A673 (cell line): ENCODE data around the gene TMBIM6. TPM values are rescaled to one million over a fixed set of nuclear protein-coding genes. Genes with fewer than 3 reads are reported as not detected.

Source experiments
- BruUV-seq: library from RNA; stranded (reverse); fragments of 400-500 nt; replicated peaks from 2 replicates; lab custom pipeline; 2021; lab: Mats Ljungman, UMichigan
- CTCF ChIA-PET: fragments of 300-600 bp; sonication (Branson Sonifier 250); formaldehyde crosslinking; loops from one replicate; lab custom pipeline; 2022; ENCODE audit warnings: antibody characterized with exemption; lab: Charles Lee
- POLR2A ChIA-PET: fragments of 300-600 bp; sonication (Branson Sonifier 250); formaldehyde crosslinking; loops from one replicate; lab custom pipeline; 2022; ENCODE audit warnings: antibody characterized with exemption; ENCODE audit not compliant: low non-redundant PET; lab: Charles Lee
- DNase-seq: peaks from one replicate; pipeline ENCODE4 v3.0.0-alpha.2; 2015; ENCODE audit warnings: low spot score
- H3K27ac ChIP-seq: fragments of 200-600 bp; sonication (generic); 2 replicates; pipeline ENCODE4 v1.5.1; 2016; ENCODE audit warnings: mixed run types, low read depth, mild to moderate bottlenecking, mixed read lengths, antibody characterized with exemption, low read length; ENCODE audit not compliant: poor library complexity, severe bottlenecking
- H3K27me3 ChIP-seq: fragments of 200-600 bp; sonication (generic); replicated peaks from 2 replicates; pipeline ENCODE4 v1.6.1; 2017; ENCODE audit warnings: mixed run types, low read depth, mild to moderate bottlenecking, mixed read lengths, antibody characterized with exemption, low read length; ENCODE audit not compliant: insufficient read depth, poor library complexity
- H3K36me3 ChIP-seq: fragments of 200-600 bp; sonication (generic); 2 replicates; pipeline ENCODE4 v1.6.1; 2016; ENCODE audit warnings: mixed run types, mild to moderate bottlenecking, mixed read lengths, antibody characterized with exemption, low read length; ENCODE audit not compliant: insufficient read depth, poor library complexity, severe bottlenecking
- H3K4me1 ChIP-seq: fragments of 200-600 bp; sonication (generic); 2 replicates; pipeline ENCODE4 v1.6.1; 2017; ENCODE audit warnings: mixed run types, mild to moderate bottlenecking, mixed read lengths, antibody characterized with exemption, low read length; ENCODE audit not compliant: insufficient read depth, poor library complexity, severe bottlenecking
- H3K4me3 ChIP-seq: fragments of 200-600 bp; sonication (generic); 2 replicates; pipeline ENCODE4 v1.5.1; 2016; ENCODE audit warnings: low read depth, mixed run types, mild to moderate bottlenecking, mixed read lengths, low read length; ENCODE audit not compliant: poor library complexity, severe bottlenecking
- H3K9me3 ChIP-seq: fragments of 200-600 bp; sonication (generic); 2 replicates; pipeline ENCODE4 v1.6.1; 2016; ENCODE audit warnings: mixed run types, low read depth, mild to moderate bottlenecking, mixed read lengths, antibody characterized with exemption, low read length; ENCODE audit not compliant: poor library complexity, severe bottlenecking
- EZH2 ChIP-seq: fragments of 200-600 bp; sonication (generic); IDR thresholded peaks from 2 replicates; pipeline ENCODE4 v1.6.1; 2017; ENCODE audit warnings: borderline replicate concordance, low read depth, mild to moderate bottlenecking, mixed read lengths, antibody characterized with exemption, low read length; ENCODE audit not compliant: poor library complexity, severe bottlenecking
- intact Hi-C: fragments of 100-400 bp; cut with micrococcal nuclease; formaldehyde crosslinking; loops from one replicate; pipeline ENCODE4 v1.10.0; 2022; ENCODE audit not compliant: unreplicated experiment
- total RNA-seq: library from RNA; stranded (reverse); gene quantifications from 2 replicates; pipeline ENCODE4 v1.2.3, GENCODE V29; 2021
- TF ChIP-seq, protein P1 (sequence below): fragments of 300-800, 200-600 bp; sonication (generic); conservative IDR thresholded peaks from 2 replicates; pipeline ENCODE4 v1.5.1; 2017; ENCODE audit warnings: low read depth, mild to moderate bottlenecking, antibody characterized with exemption, low read length, moderate library complexity, mixed read lengths

Gene TMBIM6
- total RNA-seq, 1 experiment from 2014 or later: 454 TPM

DNA sequence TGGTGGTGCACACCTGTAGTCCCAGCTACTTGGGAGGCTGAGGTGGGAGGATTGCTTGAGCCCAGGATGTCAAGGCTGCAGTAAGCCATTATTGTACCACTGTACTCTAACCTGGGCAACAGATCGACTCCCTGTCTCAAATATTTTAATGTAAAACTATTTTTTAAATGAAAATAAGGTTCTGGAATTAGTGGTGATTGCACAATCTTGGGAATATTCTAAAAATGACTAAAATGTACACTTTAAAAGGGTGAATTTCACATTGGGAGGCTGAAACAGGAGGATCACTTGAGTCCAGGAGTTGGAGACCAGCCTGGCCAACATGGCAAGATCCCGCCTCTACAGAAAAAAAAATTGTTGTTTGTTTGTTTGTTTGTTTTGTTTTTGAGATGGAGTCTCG, 12.9 kb upstream of the TMBIM6 start:
- TF ChIP-seq, protein P1, sequence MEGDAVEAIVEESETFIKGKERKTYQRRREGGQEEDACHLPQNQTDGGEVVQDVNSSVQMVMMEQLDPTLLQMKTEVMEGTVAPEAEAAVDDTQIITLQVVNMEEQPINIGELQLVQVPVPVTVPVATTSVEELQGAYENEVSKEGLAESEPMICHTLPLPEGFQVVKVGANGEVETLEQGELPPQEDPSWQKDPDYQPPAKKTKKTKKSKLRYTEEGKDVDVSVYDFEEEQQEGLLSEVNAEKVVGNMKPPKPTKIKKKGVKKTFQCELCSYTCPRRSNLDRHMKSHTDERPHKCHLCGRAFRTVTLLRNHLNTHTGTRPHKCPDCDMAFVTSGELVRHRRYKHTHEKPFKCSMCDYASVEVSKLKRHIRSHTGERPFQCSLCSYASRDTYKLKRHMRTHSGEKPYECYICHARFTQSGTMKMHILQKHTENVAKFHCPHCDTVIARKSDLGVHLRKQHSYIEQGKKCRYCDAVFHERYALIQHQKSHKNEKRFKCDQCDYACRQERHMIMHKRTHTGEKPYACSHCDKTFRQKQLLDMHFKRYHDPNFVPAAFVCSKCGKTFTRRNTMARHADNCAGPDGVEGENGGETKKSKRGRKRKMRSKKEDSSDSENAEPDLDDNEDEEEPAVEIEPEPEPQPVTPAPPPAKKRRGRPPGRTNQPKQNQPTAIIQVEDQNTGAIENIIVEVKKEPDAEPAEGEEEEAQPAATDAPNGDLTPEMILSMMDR: no peak
- no peak for TF ChIP-seq EZH2
- no peak overlapping the region for H3K27ac ChIP-seq
- BruUV-seq: no TSS peak
- no peak for DNase-seq
- H3K27me3 ChIP-seq: no peaks in the 10 kb centered on the region
- H3K36me3 ChIP-seq: no peaks in the 10 kb centered on the region
- H3K4me1 ChIP-seq: no peaks in the 10 kb centered on the region
- ChIA-PET POLR2A (no interaction called here), CTCF (no interaction called here)
- no peak overlapping the region for H3K4me3 ChIP-seq
- no peaks in the 10 kb centered on the region for H3K9me3 ChIP-seq
- intact Hi-C loops: no loop called here

DNA sequence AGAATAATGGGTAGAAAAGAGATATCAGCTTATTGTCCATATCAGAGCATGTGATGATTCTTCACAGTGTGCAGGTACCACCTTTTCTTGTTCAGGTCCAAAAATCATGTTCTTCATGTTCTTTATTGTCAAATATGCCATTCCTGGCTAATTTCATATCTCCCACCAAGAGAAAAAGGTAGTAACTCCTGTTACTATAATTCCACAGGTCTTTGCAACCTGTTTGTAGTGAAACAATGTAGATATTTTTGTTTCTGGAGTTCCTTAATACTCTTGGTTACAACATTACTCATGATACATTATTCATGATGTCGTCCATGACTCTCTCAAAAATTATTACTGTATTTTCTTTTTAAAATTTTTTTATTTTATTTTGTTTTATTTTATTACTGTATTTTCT, 11.3 kb upstream of the TMBIM6 start:
- CTCF ChIA-PET: no interaction called here

DNA sequence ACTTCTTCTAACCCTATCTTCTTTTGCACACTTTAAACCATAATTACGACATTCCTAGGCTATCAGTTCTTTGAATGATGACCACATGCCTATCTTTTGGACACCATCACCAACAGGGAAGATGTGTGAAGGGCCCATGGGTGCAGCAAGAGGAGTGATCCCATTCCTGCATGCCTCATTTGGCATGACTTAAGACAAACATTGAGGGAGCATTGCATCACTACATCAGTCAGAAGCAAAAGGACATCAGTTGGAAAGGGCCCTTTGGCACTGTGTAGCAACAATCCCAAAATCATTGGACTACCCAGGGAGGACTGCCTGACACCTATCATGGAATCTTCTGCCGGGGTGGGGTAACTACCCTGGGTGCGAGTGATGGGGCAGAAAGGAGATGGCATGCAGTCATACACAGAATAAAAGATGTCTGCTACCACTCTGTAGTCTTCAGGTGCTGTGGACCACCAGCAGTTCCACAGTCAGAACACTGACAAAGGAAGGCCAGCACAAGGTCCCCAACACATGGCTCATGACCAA, 10.7 kb upstream of the TMBIM6 start:
- Histone ChIP-seq H3K4me3 (no peak overlapping the region), H3K9me3 (no peaks in the 10 kb centered on the region), H3K27ac (no peak overlapping the region), H3K27me3 (no peaks in the 10 kb centered on the region), H3K36me3 (no peaks in the 10 kb centered on the region), H3K4me1 (no peaks in the 10 kb centered on the region)
- no peak for DNase-seq
- TF ChIP-seq, protein P1: no peak
- TF ChIP-seq EZH2: no peak
- BruUV-seq: no TSS peak
- ChIA-PET CTCF (no interaction called here), POLR2A (no interaction called here)
- intact Hi-C loops: no loop called here

More for the DNA sequence above, 11.3 kb upstream of the TMBIM6 start:
- POLR2A ChIA-PET: no interaction called here
- no peak for TF ChIP-seq EZH2
- TF ChIP-seq, protein P1: no peak
- no TSS peak for BruUV-seq
- no peaks in the 10 kb centered on the region for H3K27me3 ChIP-seq
- DNase-seq: no peak
- intact Hi-C loops: no loop called here
- no peaks in the 10 kb centered on the region for H3K4me1 ChIP-seq
- H3K27ac ChIP-seq: no peak overlapping the region
- H3K9me3 ChIP-seq: no peaks in the 10 kb centered on the region
- no peaks in the 10 kb centered on the region for H3K36me3 ChIP-seq
- no peak overlapping the region for H3K4me3 ChIP-seq
